A673 (cell line): ENCODE data around the gene TAB3. TPM values are rescaled to one million over a fixed set of nuclear protein-coding genes. Genes with fewer than 3 reads are reported as not detected.
"Not testable (repeated sequence)": the region's sequence is repeated elsewhere in the genome, so short reads cannot be mapped to it uniquely, and the experiment has no call there.

Experiments used
- BruUV-seq: library from RNA; stranded (reverse); fragments of 400-500 nt; replicated peaks from 2 replicates; lab custom pipeline; 2021; lab: Mats Ljungman, UMichigan
- CTCF ChIA-PET: fragments of 300-600 bp; sonication (Branson Sonifier 250); formaldehyde crosslinking; loops from one replicate; lab custom pipeline; 2022; ENCODE audit warnings: antibody characterized with exemption; lab: Charles Lee
- POLR2A ChIA-PET: fragments of 300-600 bp; sonication (Branson Sonifier 250); formaldehyde crosslinking; loops from one replicate; lab custom pipeline; 2022; ENCODE audit warnings: antibody characterized with exemption; ENCODE audit not compliant: low non-redundant PET; lab: Charles Lee
- DNase-seq: peaks from one replicate; pipeline ENCODE4 v3.0.0-alpha.2; 2015; ENCODE audit warnings: low spot score
- H3K27ac ChIP-seq: fragments of 200-600 bp; sonication (generic); 2 replicates; pipeline ENCODE4 v1.5.1; 2016; ENCODE audit warnings: mixed run types, low read depth, mild to moderate bottlenecking, mixed read lengths, antibody characterized with exemption, low read length; ENCODE audit not compliant: poor library complexity, severe bottlenecking
- H3K27me3 ChIP-seq: fragments of 200-600 bp; sonication (generic); replicated peaks from 2 replicates; pipeline ENCODE4 v1.6.1; 2017; ENCODE audit warnings: mixed run types, low read depth, mild to moderate bottlenecking, mixed read lengths, antibody characterized with exemption, low read length; ENCODE audit not compliant: insufficient read depth, poor library complexity
- H3K36me3 ChIP-seq: fragments of 200-600 bp; sonication (generic); 2 replicates; pipeline ENCODE4 v1.6.1; 2016; ENCODE audit warnings: mixed run types, mild to moderate bottlenecking, mixed read lengths, antibody characterized with exemption, low read length; ENCODE audit not compliant: insufficient read depth, poor library complexity, severe bottlenecking
- H3K4me1 ChIP-seq: fragments of 200-600 bp; sonication (generic); 2 replicates; pipeline ENCODE4 v1.6.1; 2017; ENCODE audit warnings: mixed run types, mild to moderate bottlenecking, mixed read lengths, antibody characterized with exemption, low read length; ENCODE audit not compliant: insufficient read depth, poor library complexity, severe bottlenecking
- H3K4me3 ChIP-seq: fragments of 200-600 bp; sonication (generic); 2 replicates; pipeline ENCODE4 v1.5.1; 2016; ENCODE audit warnings: low read depth, mixed run types, mild to moderate bottlenecking, mixed read lengths, low read length; ENCODE audit not compliant: poor library complexity, severe bottlenecking
- H3K9me3 ChIP-seq: fragments of 200-600 bp; sonication (generic); 2 replicates; pipeline ENCODE4 v1.6.1; 2016; ENCODE audit warnings: mixed run types, low read depth, mild to moderate bottlenecking, mixed read lengths, antibody characterized with exemption, low read length; ENCODE audit not compliant: poor library complexity, severe bottlenecking
- EZH2 ChIP-seq: fragments of 200-600 bp; sonication (generic); IDR thresholded peaks from 2 replicates; pipeline ENCODE4 v1.6.1; 2017; ENCODE audit warnings: borderline replicate concordance, low read depth, mild to moderate bottlenecking, mixed read lengths, antibody characterized with exemption, low read length; ENCODE audit not compliant: poor library complexity, severe bottlenecking
- intact Hi-C: fragments of 100-400 bp; cut with micrococcal nuclease; formaldehyde crosslinking; loops from one replicate; pipeline ENCODE4 v1.10.0; 2022; ENCODE audit not compliant: unreplicated experiment
- total RNA-seq: library from RNA; stranded (reverse); gene quantifications from 2 replicates; pipeline ENCODE4 v1.2.3, GENCODE V29; 2021
- TF ChIP-seq, protein P1 (sequence below): fragments of 300-800, 200-600 bp; sonication (generic); conservative IDR thresholded peaks from 2 replicates; pipeline ENCODE4 v1.5.1; 2017; ENCODE audit warnings: low read depth, mild to moderate bottlenecking, antibody characterized with exemption, low read length, moderate library complexity, mixed read lengths

The TAB3 gene
- total RNA-seq, 1 experiment from 2014 or later, result 12.0 TPM

DNA sequence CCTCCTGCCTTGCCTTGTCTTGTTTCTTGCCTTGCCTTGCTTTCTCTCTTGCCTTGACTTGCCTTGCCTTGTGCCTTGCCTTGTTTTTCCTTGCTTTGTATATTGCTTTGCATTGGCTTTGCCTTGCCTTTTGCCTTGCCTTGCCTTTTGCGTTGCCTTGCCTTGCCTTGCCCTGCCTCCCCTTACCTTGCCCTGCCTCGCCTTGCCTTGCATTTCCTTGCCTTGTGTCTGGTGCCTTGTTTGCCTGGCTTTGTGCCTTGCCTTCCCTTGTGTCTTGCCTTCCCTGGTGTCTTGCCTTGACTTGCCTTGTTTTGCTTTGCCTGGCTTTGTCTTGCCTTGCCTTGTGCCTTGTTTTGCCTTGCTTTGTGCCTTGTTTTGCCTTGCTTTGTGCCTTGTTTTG, 89.7 kb downstream of the TAB3 start:
- intact Hi-C loops, result no loop called here
- Histone ChIP-seq H3K9me3 (no peaks in the 10 kb centered on the region), H3K4me3 (no peak overlapping the region), H3K4me1 (no peaks in the 10 kb centered on the region), H3K27ac (no peak overlapping the region), H3K36me3 (no peaks in the 10 kb centered on the region), H3K27me3 (no peaks in the 10 kb centered on the region)
- ChIA-PET POLR2A (no interaction called here), CTCF (no interaction called here)
- BruUV-seq, result no TSS peak
- no peak for DNase-seq
- TF ChIP-seq, protein P1, sequence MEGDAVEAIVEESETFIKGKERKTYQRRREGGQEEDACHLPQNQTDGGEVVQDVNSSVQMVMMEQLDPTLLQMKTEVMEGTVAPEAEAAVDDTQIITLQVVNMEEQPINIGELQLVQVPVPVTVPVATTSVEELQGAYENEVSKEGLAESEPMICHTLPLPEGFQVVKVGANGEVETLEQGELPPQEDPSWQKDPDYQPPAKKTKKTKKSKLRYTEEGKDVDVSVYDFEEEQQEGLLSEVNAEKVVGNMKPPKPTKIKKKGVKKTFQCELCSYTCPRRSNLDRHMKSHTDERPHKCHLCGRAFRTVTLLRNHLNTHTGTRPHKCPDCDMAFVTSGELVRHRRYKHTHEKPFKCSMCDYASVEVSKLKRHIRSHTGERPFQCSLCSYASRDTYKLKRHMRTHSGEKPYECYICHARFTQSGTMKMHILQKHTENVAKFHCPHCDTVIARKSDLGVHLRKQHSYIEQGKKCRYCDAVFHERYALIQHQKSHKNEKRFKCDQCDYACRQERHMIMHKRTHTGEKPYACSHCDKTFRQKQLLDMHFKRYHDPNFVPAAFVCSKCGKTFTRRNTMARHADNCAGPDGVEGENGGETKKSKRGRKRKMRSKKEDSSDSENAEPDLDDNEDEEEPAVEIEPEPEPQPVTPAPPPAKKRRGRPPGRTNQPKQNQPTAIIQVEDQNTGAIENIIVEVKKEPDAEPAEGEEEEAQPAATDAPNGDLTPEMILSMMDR, result no peak
- no peak for TF ChIP-seq EZH2

DNA sequence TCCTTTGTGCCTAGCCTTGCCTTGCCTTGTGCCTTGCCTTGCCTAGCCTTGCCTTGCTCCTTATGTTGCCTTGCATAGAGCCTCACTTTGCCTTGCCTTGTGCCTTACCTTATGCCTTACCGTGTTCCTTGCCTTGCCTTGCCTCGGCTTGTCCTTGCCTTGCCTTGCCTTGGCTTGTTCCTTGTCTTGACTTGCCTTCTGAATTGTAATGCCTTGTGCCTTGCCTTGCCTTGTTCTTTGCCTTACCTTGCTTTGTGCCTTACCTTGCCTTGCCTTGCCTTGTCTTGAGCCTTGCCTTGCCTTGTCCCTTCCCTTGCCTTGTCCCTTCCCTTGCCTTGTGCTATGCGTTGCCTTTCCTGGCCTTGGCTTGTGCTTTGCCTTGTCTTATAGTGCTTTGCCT, 90.2 kb downstream of the TAB3 start:
- ChIA-PET CTCF (no interaction called here), POLR2A (no interaction called here)
- no peaks in the 10 kb centered on the region for H3K4me1 ChIP-seq
- H3K9me3 ChIP-seq, result no peaks in the 10 kb centered on the region
- no peaks in the 10 kb centered on the region for H3K27me3 ChIP-seq
- no TSS peak for BruUV-seq
- H3K4me3 ChIP-seq, result no peak overlapping the region
- no peaks in the 10 kb centered on the region for H3K36me3 ChIP-seq
- intact Hi-C loops, result no loop called here
- no peak for TF ChIP-seq EZH2
- TF ChIP-seq, protein P1, result no peak
- no peak overlapping the region for H3K27ac ChIP-seq
- no peak for DNase-seq

DNA sequence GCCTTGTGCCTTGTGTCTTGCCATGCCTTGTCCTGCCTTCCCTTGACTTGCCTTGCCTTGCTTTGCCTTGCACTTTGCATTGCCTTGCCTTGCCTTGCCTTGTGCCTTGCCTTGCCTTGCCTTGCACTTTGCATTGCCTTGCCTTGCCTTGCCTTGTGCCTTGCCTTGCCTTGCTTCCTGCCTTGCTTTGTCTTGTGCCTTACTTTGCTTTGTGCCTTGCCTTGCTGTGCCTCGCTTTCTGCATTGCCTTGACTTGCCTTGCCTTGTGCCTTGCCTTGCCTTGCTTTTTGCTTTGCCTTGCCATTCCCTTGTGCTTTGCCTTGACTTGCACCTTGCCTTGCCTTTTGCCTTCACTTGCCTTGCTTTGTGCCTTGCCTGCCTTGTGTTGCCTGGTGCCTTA, 91.8 kb downstream of the TAB3 start:
- H3K9me3 ChIP-seq, H3K36me3 ChIP-seq, BruUV-seq, DNase-seq, H3K27me3 ChIP-seq, H3K4me1 ChIP-seq, intact Hi-C loops, H3K4me3 ChIP-seq, POLR2A ChIA-PET, H3K27ac ChIP-seq, CTCF ChIA-PET: not testable (repeated sequence)
